Spleen (tissue), 7 donors: ENCODE data around the gene CCDC3.

Experiments
- CTCF ChIP-seq, 11 experiments: fragments of 200-600 bp in 7 of 11; fragments of 450-650 bp in 4 of 11; sonication (generic) in 4 of 11; IDR thresholded peaks in 8 of 11; conservative IDR thresholded peaks in 3 of 11; 1 replicate in 7 of 11; 2 replicates in 4 of 11; pipeline versions ENCODE4 v1.4.0 to v1.8.0; 2016 to 2021; ENCODE audit warnings: antibody characterized with exemption in 11 of 11, inconsistent platforms in 4 of 11, mild to moderate bottlenecking in 1 of 11
- POLR2A ChIP-seq, 3 donors: fragments of 450-650 bp; IDR thresholded peaks; one replicate each; pipeline ENCODE4 v1.5.1; 2017; ENCODE audit warnings: antibody characterized with exemption in 3 of 3, mild to moderate bottlenecking in 1 of 3
- POLR2AphosphoS5 ChIP-seq, 3 donors: sonication (generic); formaldehyde crosslinking; IDR thresholded peaks; one replicate each; pipeline ENCODE4 v1.5.1; 2017; ENCODE audit warnings: antibody characterized with exemption in 3 of 3
- donor health status: DM: no; HTN: no; CAD: no; lungs with moderate emphysema.
- donor health status: DM: no; HTN: no; CAD: no.
- donor health status: DM: no; HTN: no; CAD: no.

GRCh38 chr10:12922117-12922900 is 79.2 kb downstream of the CCDC3 start:
- TF ChIP-seq POLR2A (IDR thresholded peaks at IDR 0.05) (no peak), CTCF (IDR thresholded peaks at IDR 0.05 in 8 of 11, conservative IDR thresholded peaks at IDR 0.05 in 3 of 11) (no peak), POLR2AphosphoS5 (IDR thresholded peaks at IDR 0.05) (no peak)
